Mucosa of descending colon (tissue), 3 donors: ENCODE measurements around the gene RAB27A. TPM values are rescaled to one million over a fixed set of nuclear protein-coding genes. Genes with fewer than 3 reads are reported as not detected.

ENCODE experiments used
- ATAC-seq: fragments of 200-7000 bp; cut with Tn5 transposase; one replicate; pipeline ENCODE4 v1.9.1; 2020; ENCODE audit warnings: mild to moderate bottlenecking, moderate library complexity
- DNase-seq, 3 donors: peaks; one replicate each; pipeline ENCODE4 v3.0.0-alpha.2; 2020
- H3K36me3 ChIP-seq: fragments of 200-600 bp; one replicate; pipeline ENCODE4 v1.8.0; 2021; ENCODE audit warnings: low read depth, mild to moderate bottlenecking
- H3K4me1 ChIP-seq: fragments of 200-600 bp; one replicate; pipeline ENCODE4 v1.8.0; 2021; ENCODE audit warnings: low read depth, mild to moderate bottlenecking
- H3K4me3 ChIP-seq: fragments of 200-600 bp; one replicate; pipeline ENCODE4 v1.8.0; 2021; ENCODE audit warnings: mild to moderate bottlenecking
- H3K9me3 ChIP-seq: fragments of 200-600 bp; one replicate; pipeline ENCODE4 v1.8.0; 2021; ENCODE audit warnings: mild to moderate bottlenecking
- CTCF ChIP-seq: fragments of 200-600 bp; IDR thresholded peaks from one replicate; pipeline ENCODE4 v1.8.0; 2022; ENCODE audit warnings: antibody characterized with exemption, mild to moderate bottlenecking
- intact Hi-C, 2 donors: fragments of 100-400 bp; cut with DNase I in 1 of 2; cut with micrococcal nuclease in 1 of 2; formaldehyde crosslinking; loops; one replicate each; pipeline versions ENCODE4 v1.11.0 to v1.11.1; 2022; cut with DNase I, micrococcal nuclease
- total RNA-seq, 3 donors: library from RNA; stranded (reverse); fragmentation: NEBNext Ultra II Directional in 2 of 3; extraction: Animal tissue kit (Norgen Biotek cat#: 25700) in 2 of 3; gene quantifications; one replicate each; pipeline versions ENCODE4 v1.2.1 to v1.2.4, GENCODE V29; 2021 to 2023
- donor health status: DM: no; HTN: no; CAD: no; lungs with moderate emphysema.
- donor health status: DM: no; HTN: no; CAD: no.
- donor health status: DM: no; HTN: yes; CAD: no.

The RAB27A gene
- total RNA-seq, 3 donors from 2014 or later: 39.0 to 59.8 (median 56.7) TPM

- intact Hi-C loops: no loop called here
- ATAC-seq (no peak), DNase-seq (no peak)
- no peaks in the 10 kb centered on the region for H3K9me3 ChIP-seq
- no peak for TF ChIP-seq CTCF
- no peak overlapping the region for H3K4me3 ChIP-seq
- H3K4me1 ChIP-seq: no peaks in the 10 kb centered on the region
- peaks cover 5% of the 10 kb centered on the region for H3K36me3 ChIP-seq
Observed at GRCh38 chr15:55179141-55179540, 110.5 kb downstream of the RAB27A start.

- H3K4me3 ChIP-seq: no peak overlapping the region
- no peak for TF ChIP-seq CTCF
- intact Hi-C loops: no loop called here
- no peaks in the 10 kb centered on the region for H3K4me1 ChIP-seq
- H3K36me3 ChIP-seq: no peaks in the 10 kb centered on the region
- DNase-seq (no peak), ATAC-seq (no peak)
- H3K9me3 ChIP-seq: no peaks in the 10 kb centered on the region
Observed at GRCh38 chr15:55170361-55170760, 119.3 kb downstream of the RAB27A start.

DNA sequence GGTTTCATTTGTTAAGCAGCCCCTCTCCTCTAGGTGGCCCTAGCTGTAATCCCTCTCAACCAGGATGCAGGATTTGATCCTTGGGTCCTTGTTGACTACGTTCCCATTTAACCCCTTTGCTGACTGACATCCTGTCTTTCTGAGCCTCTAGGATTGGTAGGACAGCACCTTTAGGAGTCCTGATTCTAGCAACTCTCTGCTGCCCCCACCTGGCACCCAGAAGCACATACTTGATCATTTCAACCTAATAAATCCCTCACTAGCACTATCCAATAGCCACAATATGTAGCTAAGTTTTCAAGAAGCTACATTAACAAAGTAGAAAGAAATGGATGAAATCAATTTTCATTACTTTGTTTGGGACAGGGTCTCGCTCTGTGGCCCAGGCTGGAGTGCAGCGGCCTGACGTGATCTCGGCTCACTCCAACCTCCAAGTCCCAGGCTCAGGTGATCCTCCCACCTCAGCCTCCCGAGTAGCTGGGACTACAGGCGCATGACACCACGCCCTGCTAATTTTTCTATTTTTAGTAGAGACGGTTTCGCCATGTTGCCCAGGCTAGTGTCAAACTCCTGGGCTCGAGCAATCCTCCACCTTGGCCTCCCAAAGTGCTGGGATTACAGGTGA, 121.2 kb downstream of the RAB27A start:
- Histone ChIP-seq H3K4me3 (no peak overlapping the region), H3K9me3 (no peaks in the 10 kb centered on the region), H3K36me3 (no peaks in the 10 kb centered on the region), H3K4me1 (no peaks in the 10 kb centered on the region)
- DNase-seq (peak in 2 of 3 donors; percentile 38 to 50), ATAC-seq (peak; percentile 73)
- intact Hi-C loops: no loop called here
- peak; percentile 55 for TF ChIP-seq CTCF

- ATAC-seq: no peak
- intact Hi-C loops: no loop called here
- no peaks in the 10 kb centered on the region for H3K9me3 ChIP-seq
- no peak for TF ChIP-seq CTCF
- H3K4me1 ChIP-seq: no peaks in the 10 kb centered on the region
- H3K4me3 ChIP-seq: no peak overlapping the region
- no peak for DNase-seq
- H3K36me3 ChIP-seq: no peaks in the 10 kb centered on the region
Observed at GRCh38 chr15:55164284-55164683, 125.3 kb downstream of the RAB27A start.

Other genes with a start within 250 kb of the RAB27A start
- 10 to 100 TPM; 29.9 to 79.0 (median 40.5) TPM for gene RSL24D1, start 92.9 kb downstream of the RAB27A start, total RNA-seq
- gene PIGBOS1, start 29.3 kb upstream of the RAB27A start, total RNA-seq: 10 to 100 TPM in 1 of 3 donors, 1 to 10 TPM in 2; 7.7 to 11.0 (median 9.8) TPM
- 10 to 100 TPM; 12.8 to 17.9 (median 17.1) TPM for gene PIGB, start 29.4 kb upstream of the RAB27A start, total RNA-seq
- 10 to 100 TPM; 45.5 to 60.2 (median 51.8) TPM for gene CCPG1, start 118.5 kb upstream of the RAB27A start, total RNA-seq
- 1 to 10 TPM; 3.0 to 6.5 (median 5.4) TPM for gene PIERCE2, start 118.7 kb upstream of the RAB27A start, total RNA-seq
- gene DNAAF4, start 218.4 kb upstream of the RAB27A start, total RNA-seq: 1 to 10 TPM in 1 of 3 donors, under 1 TPM in 2; 0.17 to 1.0 (median 0.41) TPM